Bronchial epithelial cell (primary cell): ENCODE data around the gene EVA1A. TPM values are rescaled to one million over a fixed set of nuclear protein-coding genes. Genes with fewer than 3 reads are reported as not detected.
A peak's percentile ranks its signal among the peaks of the same experiment; 100 is the strongest.

Source experiments
- DNase-seq: peaks from one replicate; pipeline ENCODE4 v3.0.0-alpha.2; 2010; ENCODE audit warnings: low read depth
- FAIRE-seq: peaks from 2 replicates; lab custom pipeline; 2011; peaks lifted over from hg19 to GRCh38; lab: Jason Lieb, UNC
- H3K27me3 ChIP-seq: 2 replicates; pipeline ENCODE4 v1.5.1; 2011; ENCODE audit warnings: low read length; ENCODE audit not compliant: control insufficient read depth, insufficient read depth
- H3K36me3 ChIP-seq: 2 replicates; pipeline ENCODE4 v1.5.1; 2011; ENCODE audit warnings: low read length; ENCODE audit not compliant: control insufficient read depth, insufficient read depth
- H3K4me3 ChIP-seq: 2 replicates; pipeline ENCODE4 v1.5.1; 2011; ENCODE audit warnings: mild to moderate bottlenecking, low read depth, low read length, control low read depth
- CTCF ChIP-seq: IDR thresholded peaks from 2 replicates; pipeline ENCODE4 v1.5.1; 2011; ENCODE audit warnings: mild to moderate bottlenecking, moderate library complexity, low read length, control low read depth, inconsistent platforms; ENCODE audit not compliant: insufficient read depth, severe bottlenecking
- total RNA-seq: library from RNA; depleted of rRNA; stranded (reverse); fragments of >200 nt; gene quantifications from 2 replicates; pipeline ENCODE4 v1.2.1, GENCODE V29; 2014

Gene EVA1A
- total RNA-seq, 1 donor from 2014 or later, result 5.8 TPM

- H3K4me3 ChIP-seq, result no peak overlapping the region
- H3K36me3 ChIP-seq, result no peaks in the 10 kb centered on the region
- FAIRE-seq (no peak), DNase-seq (peak; percentile 92)
- TF ChIP-seq CTCF, result no peak
- no peaks in the 10 kb centered on the region for H3K27me3 ChIP-seq
Measured at GRCh38 chr2:75525434-75526310, 35.1 kb downstream of the EVA1A start.

GRCh38 chr2:75524276-75524911 is 36.3 kb downstream of the EVA1A start:
- no peak for TF ChIP-seq CTCF
- H3K27me3 ChIP-seq, result no peaks in the 10 kb centered on the region
- DNase-seq (no peak), FAIRE-seq (no peak)
- no peak overlapping the region for H3K4me3 ChIP-seq
- H3K36me3 ChIP-seq, result no peaks in the 10 kb centered on the region

GRCh38 chr2:75523313-75524275 is 37.1 kb downstream of the EVA1A start:
- Histone ChIP-seq H3K27me3 (no peaks in the 10 kb centered on the region), H3K4me3 (no peak overlapping the region), H3K36me3 (no peaks in the 10 kb centered on the region)
- TF ChIP-seq CTCF, result no peak
- DNase-seq (peak; percentile 95), FAIRE-seq (peak; percentile 23)

- no peaks in the 10 kb centered on the region for H3K27me3 ChIP-seq
- no peak for TF ChIP-seq CTCF
- no peak for FAIRE-seq
- no peaks in the 10 kb centered on the region for H3K36me3 ChIP-seq
- H3K4me3 ChIP-seq, result no peak overlapping the region
- DNase-seq, result peak; percentile 43
Measured at GRCh38 chr2:75522543-75523312, 38.0 kb downstream of the EVA1A start.
